ENCODE results near the gene NCAPH2.

Gene NCAPH2

DNA sequence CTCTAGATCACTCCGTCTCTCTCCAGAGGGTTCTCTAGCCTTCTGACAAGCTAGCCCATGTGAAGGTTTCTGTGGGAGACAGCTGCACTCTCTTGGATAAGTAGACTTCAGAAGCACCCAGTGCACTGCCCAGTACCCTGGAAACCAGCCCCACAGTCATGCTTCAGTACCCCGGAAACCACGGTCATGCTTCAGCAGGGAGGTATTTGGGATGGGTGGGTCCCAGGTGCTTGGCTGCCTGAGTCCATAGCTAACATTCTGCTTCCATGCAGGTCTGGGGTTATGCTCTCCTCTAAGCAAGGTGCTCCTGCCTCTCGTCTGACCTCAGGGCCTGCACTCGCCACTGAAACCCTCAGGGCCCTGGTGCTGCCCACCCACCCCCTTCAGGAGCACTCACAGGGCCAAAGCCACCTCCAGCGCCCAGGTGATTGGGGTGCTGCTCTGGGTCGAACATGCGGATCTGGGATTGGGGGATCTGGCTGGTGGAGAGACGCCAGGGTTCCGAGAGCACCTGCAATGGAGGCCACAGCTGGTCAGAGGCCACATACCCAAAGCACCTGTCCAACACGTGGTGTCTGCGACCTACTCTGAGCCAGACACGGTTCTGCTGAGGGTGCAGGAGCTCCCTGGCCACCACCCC is 62.0 kb downstream of the NCAPH2 start:
- Histone ChIP-seq H3K36me3 (ENCODE audit: insufficient read depth, low read length) (peaks cover 55% of the 10 kb centered on the region), H3K4me1 (ENCODE audit: insufficient read depth, low read length) (no peaks in the 10 kb centered on the region), H2AFZ (ENCODE audit: low read depth, low read length) (no peak overlapping the region), H3K27me3 (ENCODE audit: insufficient read depth, low read length) (no peaks in the 10 kb centered on the region), H3K9me3 (ENCODE audit: low read length) (no peaks in the 10 kb centered on the region), H3K4me3 (ENCODE audit: low read length) (no peak overlapping the region)

DNA sequence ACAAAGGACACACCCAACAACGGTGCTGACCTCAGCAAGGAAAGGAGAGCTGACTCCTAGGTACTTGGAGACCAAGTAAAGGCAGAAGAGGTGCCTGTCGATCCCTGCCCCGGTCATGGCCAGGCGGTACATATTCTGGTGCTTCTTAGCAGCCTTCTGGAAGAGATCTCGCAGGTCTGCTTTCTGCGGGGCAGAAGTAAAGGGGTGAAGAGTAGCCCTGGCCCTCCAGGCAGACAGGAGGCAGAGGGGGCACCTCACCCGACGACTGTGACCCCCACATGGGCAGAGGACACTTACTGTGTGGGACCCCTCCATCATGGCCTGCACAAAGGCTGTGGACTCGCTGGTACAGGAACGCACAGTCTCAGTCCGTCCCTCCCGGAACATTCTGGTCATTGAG is 62.8 kb downstream of the NCAPH2 start:
- peaks cover 59% of the 10 kb centered on the region for H3K36me3 ChIP-seq (ENCODE audit: insufficient read depth, low read length)
- no peaks in the 10 kb centered on the region for H3K27me3 ChIP-seq (ENCODE audit: insufficient read depth, low read length)
- H3K4me1 ChIP-seq (ENCODE audit: insufficient read depth, low read length), result no peaks in the 10 kb centered on the region
- no peak overlapping the region for H3K4me3 ChIP-seq (ENCODE audit: low read length)
- H3K9me3 ChIP-seq (ENCODE audit: low read length), result no peaks in the 10 kb centered on the region
- H2AFZ ChIP-seq (ENCODE audit: low read depth, low read length), result no peak overlapping the region

GRCh38 chr22:50571264-50572175 is 63.5 kb downstream of the NCAPH2 start:
- no peaks in the 10 kb centered on the region for H3K4me1 ChIP-seq (ENCODE audit: insufficient read depth, low read length)
- H2AFZ ChIP-seq (ENCODE audit: low read depth, low read length), result no peak overlapping the region
- no peak overlapping the region for H3K4me3 ChIP-seq (ENCODE audit: low read length)
- H3K36me3 ChIP-seq (ENCODE audit: insufficient read depth, low read length), result peaks cover 61% of the 10 kb centered on the region
- no peaks in the 10 kb centered on the region for H3K27me3 ChIP-seq (ENCODE audit: insufficient read depth, low read length)
- H3K9me3 ChIP-seq (ENCODE audit: low read length), result no peaks in the 10 kb centered on the region

GRCh38 chr22:50572965-50573364 is 64.9 kb downstream of the NCAPH2 start:
- Histone ChIP-seq H3K27me3 (ENCODE audit: insufficient read depth, low read length) (no peaks in the 10 kb centered on the region), H3K36me3 (ENCODE audit: insufficient read depth, low read length) (peaks cover 55% of the 10 kb centered on the region), H3K4me1 (ENCODE audit: insufficient read depth, low read length) (no peaks in the 10 kb centered on the region), H3K9me3 (ENCODE audit: low read length) (no peaks in the 10 kb centered on the region), H2AFZ (ENCODE audit: low read depth, low read length) (no peak overlapping the region), H3K4me3 (ENCODE audit: low read length) (no peak overlapping the region)

- Histone ChIP-seq H3K36me3 (ENCODE audit: insufficient read depth, low read length) (peaks cover 55% of the 10 kb centered on the region), H3K9me3 (ENCODE audit: low read length) (no peaks in the 10 kb centered on the region), H3K4me3 (ENCODE audit: low read length) (no peak overlapping the region), H3K27me3 (ENCODE audit: insufficient read depth, low read length) (no peaks in the 10 kb centered on the region), H3K4me1 (ENCODE audit: insufficient read depth, low read length) (no peaks in the 10 kb centered on the region), H2AFZ (ENCODE audit: low read depth, low read length) (no peak overlapping the region)
These were observed 65.7 kb downstream of the NCAPH2 start for GRCh38 chr22:50573491-50574382.

DNA sequence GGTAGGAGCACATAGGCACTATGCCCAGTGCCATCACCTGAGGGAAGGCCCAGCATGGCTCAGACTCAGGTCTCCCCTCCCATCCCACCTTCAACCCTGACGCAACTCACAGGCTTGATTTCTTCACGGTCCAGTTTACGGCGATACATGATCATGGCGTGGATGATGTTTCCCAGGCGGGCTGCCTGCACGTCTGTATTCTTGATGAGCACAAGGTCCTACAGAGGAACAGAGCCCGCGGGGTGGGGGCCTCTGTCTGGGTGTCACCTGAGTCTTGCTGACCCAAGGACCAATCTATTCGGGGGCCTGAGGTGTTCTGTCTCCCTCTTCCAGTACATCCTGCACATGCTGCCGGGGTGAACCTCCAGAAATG is 66.3 kb downstream of the NCAPH2 start:
- Histone ChIP-seq H3K27me3 (ENCODE audit: insufficient read depth, low read length) (no peaks in the 10 kb centered on the region), H3K36me3 (ENCODE audit: insufficient read depth, low read length) (peaks cover 55% of the 10 kb centered on the region), H2AFZ (ENCODE audit: low read depth, low read length) (no peak overlapping the region), H3K9me3 (ENCODE audit: low read length) (no peaks in the 10 kb centered on the region), H3K4me3 (ENCODE audit: low read length) (no peak overlapping the region), H3K4me1 (ENCODE audit: insufficient read depth, low read length) (no peaks in the 10 kb centered on the region)
